GM23248 (cell line): ENCODE measurements around the gene CNNM4. TPM values are rescaled to one million over a fixed set of nuclear protein-coding genes. Genes with fewer than 3 reads are reported as not detected.
A peak's percentile ranks its signal among the peaks of the same experiment; 100 is the strongest.

Experiments used
- DNase-seq: peaks from one replicate; pipeline ENCODE4 v3.0.0-alpha.2; 2015
- H2AFZ ChIP-seq: fragments of 200-600 bp; sonication (generic); 2 replicates; pipeline ENCODE4 v1.6.1; 2016; ENCODE audit warnings: antibody characterized with exemption
- H3F3A ChIP-seq: fragments of 200-600 bp; sonication (generic); 2 replicates; pipeline ENCODE4 v1.6.1; 2016; ENCODE audit warnings: mild to moderate bottlenecking, antibody characterized with exemption, mixed run types; ENCODE audit not compliant: insufficient read depth
- H3K27ac ChIP-seq: fragments of 200-600 bp; sonication (generic); 2 replicates; pipeline ENCODE4 v1.5.1; 2016; ENCODE audit warnings: mild to moderate bottlenecking
- H3K27me3 ChIP-seq: fragments of 200-600 bp; sonication (generic); replicated peaks from 2 replicates; pipeline ENCODE4 v1.6.1; 2016; ENCODE audit warnings: mild to moderate bottlenecking; ENCODE audit not compliant: insufficient read depth
- H3K36me3 ChIP-seq: fragments of 200-600 bp; sonication (generic); 2 replicates; pipeline ENCODE4 v1.6.1; 2016; ENCODE audit warnings: low read depth, mild to moderate bottlenecking
- H3K4me1 ChIP-seq: fragments of 200-600 bp; sonication (generic); 2 replicates; pipeline ENCODE4 v1.6.1; 2016; ENCODE audit warnings: mild to moderate bottlenecking; ENCODE audit not compliant: insufficient read depth
- H3K4me2 ChIP-seq: fragments of 200-600 bp; sonication (generic); one replicate; pipeline ENCODE4 v1.6.1; 2016; ENCODE audit warnings: mild to moderate bottlenecking; ENCODE audit not compliant: unreplicated experiment
- H3K4me3 ChIP-seq: fragments of 200-600 bp; sonication (generic); 2 replicates; pipeline ENCODE4 v1.5.1; 2016; ENCODE audit warnings: mild to moderate bottlenecking
- H3K79me2 ChIP-seq: fragments of 200-600 bp; sonication (generic); 2 replicates; pipeline ENCODE4 v1.6.1; 2016; ENCODE audit warnings: mild to moderate bottlenecking; ENCODE audit not compliant: insufficient read depth
- H3K9ac ChIP-seq: fragments of 200-600 bp; sonication (generic); 2 replicates; pipeline ENCODE4 v1.6.1; 2016; ENCODE audit warnings: mild to moderate bottlenecking
- H3K9me2 ChIP-seq: fragments of 200-600 bp; sonication (generic); 2 replicates; pipeline ENCODE4 v1.6.1; 2016; ENCODE audit warnings: mixed run types, mild to moderate bottlenecking, moderate library complexity; ENCODE audit not compliant: insufficient read depth
- H3K9me3 ChIP-seq: fragments of 200-600 bp; sonication (generic); one replicate; pipeline ENCODE4 v1.6.1; 2017; ENCODE audit warnings: low read depth
- H4K20me1 ChIP-seq: fragments of 200-600 bp; sonication (generic); 2 replicates; pipeline ENCODE4 v1.6.0; 2016; ENCODE audit not compliant: insufficient read depth
- EZH2 ChIP-seq: fragments of 200-600 bp; sonication (generic); IDR thresholded peaks from 2 replicates; pipeline ENCODE4 v1.6.1; 2018; ENCODE audit warnings: antibody characterized with exemption, mild to moderate bottlenecking; ENCODE audit not compliant: insufficient read depth, poor library complexity, severe bottlenecking
- EZH2phosphoT487 ChIP-seq: fragments of 200-600 bp; sonication (generic); IDR thresholded peaks from 2 replicates; pipeline ENCODE4 v1.6.1; 2018; ENCODE audit warnings: antibody characterized with exemption, moderate library complexity, mild to moderate bottlenecking, low read depth; ENCODE audit not compliant: insufficient read depth
- WGBS, 2 experiments: methylation state at CpG; one replicate each; pipeline ENCODE4 v1.1.6; 2015 to 2017; ENCODE audit warnings: low lambda C conversion rate in 2 of 2, low coverage in 1 of 2; ENCODE audit errors: missing lambda C conversion rate in 2 of 2; 5-methylcytosine and 5-hydroxymethylcytosine counted together
- in situ Hi-C: fragments of 300-500 bp; cut with MboI; formaldehyde crosslinking; loops from 2 replicates; pipeline ENCODE4 v1.15.0; 2020
- polyA plus RNA-seq: library from polyadenylated mRNA; unstranded; fragments of >200 nt; fragmentation: Nextera tagmentation; extraction: Ambion mirVana; gene quantifications from 2 replicates; pipeline ENCODE4 v1.2.1, GENCODE V29; 2016
- total RNA-seq: library from RNA; depleted of rRNA; stranded (reverse); fragments of >200 nt; shearing (Covaris generic); gene quantifications from 2 replicates; pipeline ENCODE4 v1.2.3, GENCODE V29; 2014

CNNM4 gene
- total and polyA plus RNA-seq, 2 experiments from 2014 or later: 2.8 to 4.8 TPM

DNA sequence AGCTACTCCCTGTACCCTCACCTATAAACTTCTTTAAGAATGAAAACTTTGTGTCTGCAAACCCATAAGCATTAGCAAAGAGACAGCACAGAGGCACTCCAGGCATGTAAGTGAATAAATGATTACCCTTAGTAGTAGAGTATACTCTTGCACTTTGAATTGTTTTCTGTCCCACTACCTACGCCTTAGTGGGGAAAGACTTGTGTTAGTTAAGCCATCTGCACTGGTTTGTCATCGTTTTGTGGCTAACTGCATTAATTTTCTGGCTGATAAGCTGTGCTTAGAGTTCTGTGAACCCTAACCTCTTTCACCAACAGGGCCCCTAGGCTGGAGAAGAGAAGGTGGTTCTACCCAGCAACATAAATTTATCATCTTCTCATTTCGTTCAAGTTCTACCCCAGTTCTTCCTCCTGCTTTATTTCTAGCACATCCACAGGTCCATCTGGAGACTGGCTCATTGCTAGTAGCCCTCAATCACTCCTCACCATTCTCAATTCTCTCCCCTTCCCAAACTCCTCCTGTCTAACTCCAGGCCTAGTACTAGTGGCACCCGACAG, 21.5 kb upstream of the CNNM4 start:
- in situ Hi-C loops: no loop called here
- peak overlapping the region; percentile 94 for H2AFZ ChIP-seq
- H3K9me3 ChIP-seq: no peaks in the 10 kb centered on the region
- peak overlapping the region; percentile 52 for H3K27ac ChIP-seq
- H3K27me3 ChIP-seq: no peaks in the 10 kb centered on the region
- no peaks in the 10 kb centered on the region for H4K20me1 ChIP-seq
- WGBS, 2 experiments: 4 to 5% methylated on average over 4 of the region's 4 CpGs
- peaks cover 17% of the 10 kb centered on the region; the same call in 1 of the 2 replicates for H3K36me3 ChIP-seq
- H3K4me1 ChIP-seq: peaks cover 4% of the 10 kb centered on the region; the same call in 1 of the 2 replicates
- TF ChIP-seq EZH2: no peak
- no peak for TF ChIP-seq EZH2phosphoT487
- peak; percentile 52 for DNase-seq
- H3K4me3 ChIP-seq: peak overlapping the region; percentile 86
- H3K4me2 ChIP-seq: peak overlapping the region; percentile 92
- no peaks in the 10 kb centered on the region for H3K9me2 ChIP-seq
- no peaks in the 10 kb centered on the region for H3F3A ChIP-seq
- peaks cover 27% of the 10 kb centered on the region for H3K79me2 ChIP-seq
- peak overlapping the region; percentile 90 for H3K9ac ChIP-seq

DNA sequence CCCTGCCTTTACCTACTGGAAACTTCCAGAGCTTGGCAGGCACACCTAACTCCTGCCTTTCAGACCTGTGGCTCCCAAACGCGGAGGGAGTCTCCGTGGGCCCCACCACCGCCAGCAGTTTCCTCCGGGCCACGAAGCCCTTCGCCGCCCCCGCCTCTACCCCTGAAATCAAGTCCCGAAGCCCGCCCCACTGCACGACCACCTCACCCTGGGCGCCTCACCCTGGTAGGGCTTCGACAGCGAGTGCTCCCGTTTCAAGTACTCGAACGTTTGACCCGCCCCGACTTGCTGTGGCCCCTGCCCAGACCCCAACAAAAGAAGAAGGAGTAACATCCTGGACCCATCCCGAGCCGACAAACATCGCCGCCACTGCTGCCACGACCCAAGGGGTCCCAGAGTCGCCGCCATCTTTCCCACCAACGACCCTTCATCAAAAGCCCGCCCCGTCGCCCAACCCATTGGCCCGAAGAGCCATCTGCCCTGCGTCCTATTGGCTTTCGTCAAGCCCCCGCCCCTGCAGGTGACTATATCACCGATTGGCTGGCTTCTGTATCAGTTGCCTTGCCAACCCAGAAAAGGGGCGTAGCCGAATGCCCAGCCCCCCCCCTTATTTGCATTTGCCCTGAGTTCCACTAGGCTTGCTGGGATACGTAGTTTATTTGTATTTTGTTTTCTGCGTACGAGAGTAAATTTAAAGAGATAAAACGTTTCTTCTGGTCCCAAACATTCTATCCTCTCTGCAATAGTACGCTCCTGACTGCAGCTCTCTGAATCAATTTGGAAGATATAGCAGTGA, 20.9 kb upstream of the CNNM4 start, which contains the start of gene LMAN2L:
Gene LMAN2L, minus strand, starts transcription at position 432 of the 796 bp plus-strand sequence. Its CDS starts 24 bp downstream, at position 408.
- Histone ChIP-seq H3K4me1 (peaks cover 4% of the 10 kb centered on the region; the same call in 1 of the 2 replicates), H3K9me3 (no peaks in the 10 kb centered on the region), H3K36me3 (peaks cover 12% of the 10 kb centered on the region; the same call in 1 of the 2 replicates), H3K4me2 (peak within 1 kb of the TSS; percentile 92), H4K20me1 (no peaks in the 10 kb centered on the region), H3K9me2 (no peaks in the 10 kb centered on the region), H3K9ac (peak within 1 kb of the TSS; percentile 90), H3K27me3 (no peaks in the 10 kb centered on the region), H3F3A (no peaks in the 10 kb centered on the region), H3K27ac (peak within 1 kb of the TSS; percentile 52), H2AFZ (peak within 1 kb of the TSS; percentile 94), H3K79me2 (peaks cover 27% of the 10 kb centered on the region), H3K4me3 (peak within 1 kb of the TSS; percentile 86)
- DNase-seq: peak; percentile 99
- in situ Hi-C loops: no loop called here
- 1% methylated on average over 25 to 43 of the region's 43 CpGs for WGBS, 2 experiments
- TF ChIP-seq EZH2phosphoT487 (no peak), EZH2 (no peak)

DNA sequence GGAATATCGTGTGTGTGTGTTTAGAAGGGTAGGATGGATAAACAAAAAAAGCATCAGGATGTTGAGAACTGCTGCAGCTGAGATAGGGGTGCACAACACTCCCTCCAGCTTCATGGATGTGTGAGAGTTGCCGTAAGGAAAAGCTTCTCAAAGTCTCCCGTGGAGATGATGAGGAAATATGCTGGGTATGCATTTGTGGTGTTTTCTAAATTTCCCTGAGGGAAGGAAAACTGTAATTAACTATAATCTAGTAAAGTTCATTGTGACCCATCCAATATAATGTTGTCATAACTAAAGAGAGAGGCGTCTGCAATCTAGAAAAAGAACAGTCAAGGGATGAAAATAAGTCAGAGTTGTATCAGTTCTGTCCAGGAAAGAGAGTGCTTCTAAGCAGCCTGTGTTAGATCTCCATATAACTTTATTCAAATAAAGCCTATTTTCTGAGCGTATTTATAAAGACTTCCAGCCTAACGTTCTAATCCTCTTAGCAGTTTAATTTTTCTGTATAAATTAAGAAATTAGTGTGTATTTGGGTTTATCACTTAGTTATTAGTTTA, 13.6 kb upstream of the CNNM4 start:
- WGBS, 2 experiments: 18 to 23% methylated on average over 6 of the region's 6 CpGs
- in situ Hi-C loops: no loop called here
- H3K4me3 ChIP-seq: no peak overlapping the region
- H3K9me3 ChIP-seq: no peaks in the 10 kb centered on the region
- H3K9me2 ChIP-seq: no peaks in the 10 kb centered on the region
- no peak overlapping the region for H3K9ac ChIP-seq
- no peaks in the 10 kb centered on the region for H3K27me3 ChIP-seq
- peak; percentile 17 for DNase-seq
- peak overlapping the region; percentile 36 for H2AFZ ChIP-seq
- H3K4me2 ChIP-seq: no peak overlapping the region
- no peaks in the 10 kb centered on the region for H3K79me2 ChIP-seq
- no peaks in the 10 kb centered on the region for H4K20me1 ChIP-seq
- no peaks in the 10 kb centered on the region for H3K36me3 ChIP-seq
- 0 out of 2 replicates have a peak overlapping the region, but pooled peaks have one; percentile 28 for H3K27ac ChIP-seq
- H3F3A ChIP-seq: peaks cover 7% of the 10 kb centered on the region; the same call in 1 of the 2 replicates
- H3K4me1 ChIP-seq: peaks cover 14% of the 10 kb centered on the region
- no peak for TF ChIP-seq EZH2phosphoT487
- no peak for TF ChIP-seq EZH2

DNA sequence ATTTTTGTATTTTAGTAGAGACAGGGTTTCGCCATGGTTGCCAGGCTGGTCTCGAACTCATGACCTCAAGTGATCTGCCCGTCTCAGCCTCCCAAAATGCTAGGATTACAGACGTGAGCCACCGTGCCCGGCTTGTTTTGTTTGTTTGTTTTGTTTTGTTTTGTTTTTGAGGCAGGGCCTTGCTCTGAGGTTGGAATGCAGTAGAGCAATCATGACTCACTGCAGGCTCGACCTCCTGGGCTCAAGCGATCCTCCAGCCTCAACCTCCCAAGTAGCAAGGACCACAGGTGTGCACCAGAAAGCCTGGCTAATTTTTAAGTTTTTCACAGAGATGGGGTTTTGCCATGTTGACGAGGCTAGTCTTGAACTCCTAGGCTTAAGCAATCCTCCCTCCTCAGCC, 8.9 kb upstream of the CNNM4 start:
- H3K27me3 ChIP-seq: no peaks in the 10 kb centered on the region
- no peaks in the 10 kb centered on the region for H3K79me2 ChIP-seq
- H3K4me1 ChIP-seq: peaks cover 14% of the 10 kb centered on the region
- no peak overlapping the region for H3K4me3 ChIP-seq
- TF ChIP-seq EZH2: no peak
- no peak for TF ChIP-seq EZH2phosphoT487
- WGBS, 2 experiments: 89 to 92% methylated on average over 9 of the region's 9 CpGs
- H4K20me1 ChIP-seq: no peaks in the 10 kb centered on the region
- H3K4me2 ChIP-seq: no peak overlapping the region
- H3K27ac ChIP-seq: no peak overlapping the region
- no peaks in the 10 kb centered on the region for H3K9me2 ChIP-seq
- no peak overlapping the region for H3K9ac ChIP-seq
- in situ Hi-C loops: no loop called here
- no peaks in the 10 kb centered on the region for H3K9me3 ChIP-seq
- no peak for DNase-seq
- no peak overlapping the region for H2AFZ ChIP-seq
- H3F3A ChIP-seq: peaks cover 7% of the 10 kb centered on the region; the same call in 1 of the 2 replicates
- H3K36me3 ChIP-seq: no peaks in the 10 kb centered on the region
